ENCODE measurements around the gene TAF15. TPM values are rescaled to one million over a fixed set of nuclear protein-coding genes. Genes with fewer than 3 reads are reported as not detected.

Gene TAF15
- total and polyA plus RNA-seq, 7 experiments from 2014 or later: 27.8 to 281 (median 193) TPM

- ChIA-PET CTCF (no interaction called here), POLR2A (no interaction called here)
- Mint-ChIP-seq H3K27ac (peak within 1 kb of the TSS in 3 of 9 donors; percentile 11 to 91 (median 12)), H3K36me3 (peaks cover 0 to 21% (median 0%) of the 10 kb centered on the region in 5 donors), H3K9me3 (no peaks in the 10 kb centered on the region), H3K4me1 (peaks cover 6 to 50% (median 15%) of the 10 kb centered on the region in 7 donors), H3K4me3 (peak within 1 kb of the TSS in 4 of 10 donors; percentile 10 to 86 (median 64)), H3K27me3 (peaks cover 0 to 8% (median 0%) of the 10 kb centered on the region in 5 donors)
- no peak within 1 kb of the TSS for H3K27ac ChIP-seq (ENCODE audit: low read depth, low read length)
- H3K9me3 ChIP-seq (ENCODE audit: control insufficient read depth in 2 of 3, low read length in 3 of 3): no peaks in the 10 kb centered on the region
- H3K36me3 ChIP-seq (ENCODE audit: control insufficient read depth in 2 of 3, insufficient read depth in 3 of 3, low read length in 3 of 3): peaks cover 0 to 11% (median 0%) of the 10 kb centered on the region in 3 experiments
- peak; percentile 92 for ATAC-seq
- intact Hi-C loops (cut with micrococcal nuclease): loop anchor here in 1 of 2 donors (1.0 to 2.0 kb wide), 2 partner anchors 10 to 51 kb away; partner anchors contain the start of gene RDM1
- peak within 1 kb of the TSS; percentile 31 for H3K4me3 ChIP-seq (ENCODE audit: low read length)
- H3K27me3 ChIP-seq (ENCODE audit: control insufficient read depth in 2 of 2, insufficient read depth in 2 of 2, low read length in 2 of 2): no peaks in the 10 kb centered on the region
- peaks cover 6 to 25% of the 10 kb centered on the region in 2 donors for H3K4me1 ChIP-seq (ENCODE audit: control insufficient read depth in 2 of 2, insufficient read depth in 2 of 2, low read length in 2 of 2)
- DNase-seq: peak in 1 of 9 donors; percentile 61
Observed at GRCh38 chr17:35879773-35880654, 70.7 kb downstream of the TAF15 start, which contains the start of gene CCL5. Gene CCL5 (minus strand): TSS chr17:35880360.

GRCh38 chr17:35889241-35889640 is 80.0 kb downstream of the TAF15 start:
- peak overlapping the region in 2 of 10 donors; percentile 14 to 15 for H3K4me3 Mint-ChIP-seq
- peak; percentile 65 for ATAC-seq
- intact Hi-C loops (cut with micrococcal nuclease): no loop called here
- H3K27me3 ChIP-seq (ENCODE audit: control insufficient read depth in 2 of 2, insufficient read depth in 2 of 2, low read length in 2 of 2): no peaks in the 10 kb centered on the region
- no peak overlapping the region for H3K27ac ChIP-seq (ENCODE audit: low read depth, low read length)
- no peaks in the 10 kb centered on the region for H3K9me3 ChIP-seq (ENCODE audit: control insufficient read depth in 2 of 3, low read length in 3 of 3)
- H3K4me3 ChIP-seq (ENCODE audit: low read length): no peak overlapping the region
- H3K36me3 ChIP-seq (ENCODE audit: control insufficient read depth in 2 of 3, insufficient read depth in 3 of 3, low read length in 3 of 3): no peaks in the 10 kb centered on the region
- H3K36me3 Mint-ChIP-seq: peaks cover 0 to 10% (median 0%) of the 10 kb centered on the region in 5 donors
- CTCF ChIA-PET: no interaction called here
- POLR2A ChIA-PET: no interaction called here
- H3K4me1 Mint-ChIP-seq: peaks cover 0 to 51% (median 7%) of the 10 kb centered on the region in 7 donors
- no peak for DNase-seq
- H3K9me3 Mint-ChIP-seq: peaks cover 0 to 2% (median 0%) of the 10 kb centered on the region in 11 donors
- peak overlapping the region in 1 of 9 donors; percentile 89 for H3K27ac Mint-ChIP-seq
- H3K4me1 ChIP-seq (ENCODE audit: control insufficient read depth in 2 of 2, insufficient read depth in 2 of 2, low read length in 2 of 2): peaks cover 0 to 49% of the 10 kb centered on the region in 2 donors
- H3K27me3 Mint-ChIP-seq: no peaks in the 10 kb centered on the region

- ChIA-PET POLR2A (no interaction called here), CTCF (no interaction called here)
- ATAC-seq (peak; percentile 22), DNase-seq (no peak)
- Histone ChIP-seq H3K9me3 (ENCODE audit: control insufficient read depth in 2 of 3, low read length in 3 of 3) (no peaks in the 10 kb centered on the region), H3K4me1 (ENCODE audit: control insufficient read depth in 2 of 2, insufficient read depth in 2 of 2, low read length in 2 of 2) (peaks cover 0 to 49% of the 10 kb centered on the region in 2 donors), H3K27ac (ENCODE audit: low read depth, low read length) (no peak overlapping the region), H3K36me3 (ENCODE audit: control insufficient read depth in 2 of 3, insufficient read depth in 3 of 3, low read length in 3 of 3) (no peaks in the 10 kb centered on the region), H3K4me3 (ENCODE audit: low read length) (no peak overlapping the region), H3K27me3 (ENCODE audit: control insufficient read depth in 2 of 2, insufficient read depth in 2 of 2, low read length in 2 of 2) (no peaks in the 10 kb centered on the region)
- Mint-ChIP-seq H3K9me3 (peaks cover 0 to 2% (median 0%) of the 10 kb centered on the region in 11 donors), H3K27ac (peak overlapping the region in 3 of 9 donors; percentile 49 to 89 (median 58)), H3K4me3 (peak overlapping the region in 1 of 10 donors; percentile 75), H3K4me1 (peaks cover 0 to 52% (median 7%) of the 10 kb centered on the region in 7 donors), H3K27me3 (no peaks in the 10 kb centered on the region), H3K36me3 (peaks cover 0 to 11% (median 0%) of the 10 kb centered on the region in 5 donors)
- intact Hi-C loops (cut with micrococcal nuclease): loop anchor here in 1 of 2 donors (1.0 to 5.0 kb wide), 2 partner anchors 10 to 43 kb away; partner anchors contain the start of gene CCL5
Observed at GRCh38 chr17:35889818-35890773, 80.8 kb downstream of the TAF15 start.

GRCh38 chr17:35890774-35891155 is 81.5 kb downstream of the TAF15 start:
- ATAC-seq (peak; percentile 69), DNase-seq (peak in 1 of 9 donors; percentile 54)
- H3K9me3 ChIP-seq (ENCODE audit: control insufficient read depth in 2 of 3, low read length in 3 of 3): no peaks in the 10 kb centered on the region
- no peaks in the 10 kb centered on the region for H3K27me3 Mint-ChIP-seq
- H3K36me3 ChIP-seq (ENCODE audit: control insufficient read depth in 2 of 3, insufficient read depth in 3 of 3, low read length in 3 of 3): no peaks in the 10 kb centered on the region
- H3K27ac ChIP-seq (ENCODE audit: low read depth, low read length): no peak overlapping the region
- H3K9me3 Mint-ChIP-seq: peaks cover 0 to 2% (median 0%) of the 10 kb centered on the region in 11 donors
- peak overlapping the region in 3 of 9 donors; percentile 58 to 89 (median 76) for H3K27ac Mint-ChIP-seq
- ChIA-PET POLR2A (no interaction called here), CTCF (no interaction called here)
- H3K4me3 Mint-ChIP-seq: peak overlapping the region in 1 of 10 donors; percentile 64
- intact Hi-C loops (cut with micrococcal nuclease): loop anchor here in 1 of 2 donors (1.0 to 5.0 kb wide), 2 partner anchors 10 to 43 kb away; partner anchors contain the start of gene CCL5
- no peaks in the 10 kb centered on the region for H3K27me3 ChIP-seq (ENCODE audit: control insufficient read depth in 2 of 2, insufficient read depth in 2 of 2, low read length in 2 of 2)
- peaks cover 0 to 14% (median 0%) of the 10 kb centered on the region in 5 donors for H3K36me3 Mint-ChIP-seq
- H3K4me1 ChIP-seq (ENCODE audit: control insufficient read depth in 2 of 2, insufficient read depth in 2 of 2, low read length in 2 of 2): peaks cover 0 to 55% of the 10 kb centered on the region in 2 donors
- H3K4me3 ChIP-seq (ENCODE audit: low read length): no peak overlapping the region
- peaks cover 0 to 56% (median 7%) of the 10 kb centered on the region in 7 donors for H3K4me1 Mint-ChIP-seq

GRCh38 chr17:35891269-35891668 is 82.0 kb downstream of the TAF15 start:
- H3K9me3 Mint-ChIP-seq: peaks cover 0 to 2% (median 0%) of the 10 kb centered on the region in 11 donors
- DNase-seq (no peak), ATAC-seq (no peak)
- intact Hi-C loops (cut with micrococcal nuclease): loop anchor here in 1 of 2 donors (5.0 kb wide), 1 partner anchor 44 kb away; no protein-coding TSS in a partner anchor
- no peak overlapping the region for H3K4me3 ChIP-seq (ENCODE audit: low read length)
- ChIA-PET CTCF (no interaction called here), POLR2A (no interaction called here)
- peaks cover 0 to 5% (median 0%) of the 10 kb centered on the region in 5 donors for H3K27me3 Mint-ChIP-seq
- peaks cover 0 to 14% (median 0%) of the 10 kb centered on the region in 5 donors for H3K36me3 Mint-ChIP-seq
- H3K4me1 ChIP-seq (ENCODE audit: control insufficient read depth in 2 of 2, insufficient read depth in 2 of 2, low read length in 2 of 2): peaks cover 0 to 60% of the 10 kb centered on the region in 2 donors
- H3K27ac Mint-ChIP-seq: peak overlapping the region in 1 of 9 donors; percentile 89
- peaks cover 0 to 61% (median 7%) of the 10 kb centered on the region in 7 donors for H3K4me1 Mint-ChIP-seq
- peak overlapping the region in 1 of 10 donors; percentile 64 for H3K4me3 Mint-ChIP-seq
- H3K27ac ChIP-seq (ENCODE audit: low read depth, low read length): no peak overlapping the region
- no peaks in the 10 kb centered on the region for H3K27me3 ChIP-seq (ENCODE audit: control insufficient read depth in 2 of 2, insufficient read depth in 2 of 2, low read length in 2 of 2)
- H3K36me3 ChIP-seq (ENCODE audit: control insufficient read depth in 2 of 3, insufficient read depth in 3 of 3, low read length in 3 of 3): no peaks in the 10 kb centered on the region
- no peaks in the 10 kb centered on the region for H3K9me3 ChIP-seq (ENCODE audit: control insufficient read depth in 2 of 3, low read length in 3 of 3)
